ENCODE measurements around the gene PDIA2.

PDIA2 gene

DNA sequence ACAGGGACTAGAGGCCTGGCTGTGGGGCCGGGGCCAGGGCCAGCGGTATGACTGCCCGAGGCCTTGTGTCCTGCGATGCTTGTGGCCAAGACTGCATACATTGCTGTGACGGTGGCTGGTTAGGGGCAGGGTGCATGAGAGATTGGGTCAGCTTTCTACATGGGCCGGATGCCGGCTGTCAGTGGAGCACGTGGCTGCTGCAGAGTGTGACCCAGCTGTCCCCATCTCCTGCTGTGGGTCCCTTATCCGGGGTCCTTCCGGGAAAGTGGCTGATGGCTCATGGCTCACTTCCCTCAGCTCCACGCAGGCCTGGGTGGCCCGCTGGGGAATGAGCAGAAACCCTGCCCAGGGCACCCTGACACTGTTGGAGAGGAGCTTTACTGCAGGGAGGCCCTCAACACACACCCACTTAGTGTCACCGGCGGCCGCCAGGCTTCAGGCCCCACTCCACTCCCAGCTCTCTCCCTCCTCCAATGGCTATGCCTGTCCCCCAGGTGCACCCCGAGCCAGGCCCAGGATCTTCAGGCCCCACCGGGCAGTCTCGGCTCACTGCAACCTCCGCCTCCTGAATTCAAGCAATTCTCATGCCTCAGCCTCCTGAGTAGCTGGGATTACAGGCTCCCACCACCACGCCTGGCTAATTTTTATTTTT is 6.4 kb upstream of the PDIA2 start:
- TF ChIP-seq CTCF (conservative IDR thresholded peaks at IDR 0.05; ENCODE audit: low read depth, low read length): no peak
- no peak for DNase-seq (ENCODE audit: low read depth)
- no peak overlapping the region for H3K4me3 ChIP-seq (ENCODE audit: low read length)

DNA sequence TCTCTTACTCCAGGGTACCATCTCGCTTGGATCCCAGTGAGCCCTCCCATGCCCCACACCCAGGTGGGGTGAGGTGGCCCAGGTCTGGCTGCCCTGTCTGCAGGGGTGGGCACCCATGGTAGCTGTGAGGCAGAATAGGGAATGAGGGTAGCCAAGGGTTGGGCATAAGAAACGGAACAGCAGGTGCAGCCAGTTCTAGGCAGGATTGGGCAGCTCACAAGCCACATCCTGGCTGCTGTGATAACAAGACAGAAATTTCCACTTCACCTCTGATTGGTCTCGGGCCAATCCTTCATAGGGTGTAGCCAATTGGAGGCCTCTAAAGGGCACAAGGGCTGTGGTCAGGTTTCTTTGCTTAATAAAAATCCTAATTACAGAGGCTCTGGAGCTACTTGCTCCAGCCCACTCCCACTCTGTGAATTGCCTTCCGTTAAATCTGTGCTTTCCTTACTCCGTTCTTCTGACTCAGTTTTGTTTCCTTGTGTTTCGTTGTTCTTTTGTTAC is 4.0 kb upstream of the PDIA2 start:
- peak; percentile 39 for DNase-seq (ENCODE audit: low read depth)
- no peak for TF ChIP-seq CTCF (conservative IDR thresholded peaks at IDR 0.05; ENCODE audit: low read depth, low read length)

GRCh38 chr16:279531-279930 is 3.4 kb upstream of the PDIA2 start:
- H3K4me3 ChIP-seq (ENCODE audit: low read length): no peak overlapping the region
- TF ChIP-seq CTCF (conservative IDR thresholded peaks at IDR 0.05; ENCODE audit: low read depth, low read length): no peak
- no peak for DNase-seq (ENCODE audit: low read depth)

More for the DNA sequence above, 4.0 kb upstream of the PDIA2 start:
- H3K4me3 ChIP-seq (ENCODE audit: low read length): no peak overlapping the region

DNA sequence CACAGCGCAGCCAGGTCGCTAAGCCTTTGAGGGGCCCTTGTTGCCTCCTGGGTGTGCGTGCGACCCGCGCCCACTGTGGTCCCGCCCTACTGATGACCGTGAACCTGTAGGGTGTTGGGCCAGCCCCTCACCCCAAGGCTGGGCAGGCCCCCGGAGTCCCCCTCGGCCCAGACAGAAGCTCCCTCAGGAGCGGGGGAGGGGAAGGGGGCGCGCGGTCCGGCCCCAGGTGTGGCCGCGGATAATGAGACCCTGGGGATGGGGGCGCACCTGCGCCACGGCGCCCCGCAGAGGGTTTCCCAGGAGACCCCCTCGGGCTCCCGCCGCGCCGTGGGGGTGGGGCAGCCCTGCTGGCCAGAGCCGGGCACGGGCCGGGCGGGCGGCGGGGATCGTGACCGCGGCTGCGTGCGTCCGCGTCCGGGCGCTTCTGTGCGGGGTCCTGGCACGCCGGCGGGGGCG is 2.9 kb upstream of the PDIA2 start:
- H3K4me3 ChIP-seq (ENCODE audit: low read length): peak overlapping the region; percentile 23
- no peak for TF ChIP-seq CTCF (conservative IDR thresholded peaks at IDR 0.05; ENCODE audit: low read depth, low read length)
- no peak for DNase-seq (ENCODE audit: low read depth)

DNA sequence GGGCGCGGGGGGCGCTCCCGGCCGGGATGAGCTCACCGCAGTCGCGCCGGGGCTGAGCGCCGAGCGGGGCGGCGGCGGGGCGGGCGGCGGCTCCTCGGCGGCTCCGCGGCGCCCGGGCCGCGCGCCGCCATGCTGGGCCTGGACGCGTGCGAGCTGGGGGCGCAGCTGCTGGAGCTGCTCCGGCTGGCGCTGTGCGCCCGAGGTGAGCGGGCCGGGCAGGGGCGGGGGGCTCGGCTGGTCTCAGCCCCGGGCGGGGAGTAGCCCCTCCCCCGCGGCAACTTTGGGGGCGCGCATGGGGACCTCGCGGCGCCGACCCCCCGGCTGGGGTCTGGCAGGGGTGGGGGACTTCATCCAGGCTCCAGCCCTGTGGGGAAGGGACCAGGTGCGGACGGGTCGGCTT is 2.4 kb upstream of the PDIA2 start, which contains the start of gene ARHGDIG:
Gene ARHGDIG (plus strand): TSS at position 40 of the 400 bp plus-strand sequence. CDS start 90 bp downstream, at position 130.
- no peak for DNase-seq (ENCODE audit: low read depth)
- no peak for TF ChIP-seq CTCF (conservative IDR thresholded peaks at IDR 0.05; ENCODE audit: low read depth, low read length)
- H3K4me3 ChIP-seq (ENCODE audit: low read length): peak within 1 kb of the TSS; percentile 34

DNA sequence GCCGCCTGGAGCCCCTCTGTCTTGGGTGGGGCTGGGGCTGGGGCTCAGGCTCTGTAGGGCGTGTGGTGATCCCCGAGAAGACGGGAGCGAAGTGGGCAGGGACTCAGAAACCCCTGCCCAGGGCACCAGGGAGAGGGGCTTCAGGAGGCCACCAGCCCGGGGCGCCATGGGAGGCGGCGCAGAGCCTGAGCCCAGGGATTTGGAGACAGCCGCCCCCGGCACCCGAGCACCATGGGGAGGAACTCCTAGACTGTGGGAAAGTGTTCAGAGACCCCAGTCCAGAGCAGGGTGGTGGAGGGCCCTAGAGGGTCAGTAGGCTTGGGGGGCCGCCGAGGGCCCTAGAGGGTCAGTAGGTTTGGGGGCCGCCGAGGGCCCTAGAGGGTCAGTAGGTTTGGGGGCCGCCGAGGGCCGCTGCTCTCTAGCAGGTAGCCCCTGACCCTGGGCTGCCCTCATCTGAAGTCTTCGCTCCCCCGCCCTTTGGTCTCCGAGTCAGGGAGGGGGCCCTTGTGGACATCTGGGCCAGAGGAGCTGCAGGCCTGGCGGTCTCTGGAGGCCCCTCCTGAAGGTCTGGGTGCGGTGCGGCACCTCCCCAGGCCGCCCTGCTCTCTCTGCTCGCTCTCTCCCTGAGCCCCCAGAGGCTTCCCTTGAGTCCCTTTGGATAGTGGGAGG is 1.8 kb upstream of the PDIA2 start:
- DNase-seq (ENCODE audit: low read depth): no peak
- TF ChIP-seq CTCF (conservative IDR thresholded peaks at IDR 0.05; ENCODE audit: low read depth, low read length): no peak
- peak overlapping the region; percentile 34 for H3K4me3 ChIP-seq (ENCODE audit: low read length)
